Adipocyte (in vitro differentiated cells): ENCODE measurements around the gene RXFP4.
A peak's percentile ranks its signal among the peaks of the same experiment; 100 is the strongest.
"Not testable (repeated sequence)": the region's sequence is repeated elsewhere in the genome, so short reads cannot be mapped to it uniquely, and the experiment has no call there.

ENCODE experiments used
- DNase-seq: peaks from one replicate; pipeline ENCODE4 v3.0.0-alpha.2; 2015; ENCODE audit warnings: low read depth
- H3K27me3 ChIP-seq: replicated peaks from 2 replicates; pipeline ENCODE4 v1.7.0; 2013; ENCODE audit warnings: mild to moderate bottlenecking, low read length, moderate library complexity; ENCODE audit not compliant: control insufficient read depth, insufficient read depth
- H3K36me3 ChIP-seq: 2 replicates; pipeline ENCODE4 v1.7.0; 2013; ENCODE audit warnings: low read length, mild to moderate bottlenecking, moderate library complexity; ENCODE audit not compliant: control insufficient read depth, insufficient read depth, severe bottlenecking
- H3K4me1 ChIP-seq: 2 replicates; pipeline ENCODE4 v1.7.0; 2013; ENCODE audit warnings: mild to moderate bottlenecking, low read length, moderate library complexity; ENCODE audit not compliant: control insufficient read depth, insufficient read depth
- H3K4me3 ChIP-seq: 2 replicates; pipeline ENCODE4 v1.7.0; 2013; ENCODE audit warnings: mild to moderate bottlenecking, low read length, moderate library complexity
- H3K9ac ChIP-seq: 2 replicates; pipeline ENCODE4 v1.7.0; 2013; ENCODE audit warnings: mild to moderate bottlenecking, low read length, moderate library complexity
- H3K9me3 ChIP-seq: 2 replicates; pipeline ENCODE4 v1.7.0; 2013; ENCODE audit warnings: mild to moderate bottlenecking, low read length, moderate library complexity; ENCODE audit not compliant: control insufficient read depth

Gene RXFP4

GRCh38 chr1:155982106-155982505 lies 40.7 kb downstream of the RXFP4 start:
- H3K27me3 ChIP-seq: no peaks in the 10 kb centered on the region
- peak overlapping the region; percentile 88 for H3K4me3 ChIP-seq
- peaks cover 58% of the 10 kb centered on the region for H3K4me1 ChIP-seq
- H3K9ac ChIP-seq: peak overlapping the region; percentile 97
- no peaks in the 10 kb centered on the region for H3K9me3 ChIP-seq
- DNase-seq: no peak
- H3K36me3 ChIP-seq: no peaks in the 10 kb centered on the region

DNA sequence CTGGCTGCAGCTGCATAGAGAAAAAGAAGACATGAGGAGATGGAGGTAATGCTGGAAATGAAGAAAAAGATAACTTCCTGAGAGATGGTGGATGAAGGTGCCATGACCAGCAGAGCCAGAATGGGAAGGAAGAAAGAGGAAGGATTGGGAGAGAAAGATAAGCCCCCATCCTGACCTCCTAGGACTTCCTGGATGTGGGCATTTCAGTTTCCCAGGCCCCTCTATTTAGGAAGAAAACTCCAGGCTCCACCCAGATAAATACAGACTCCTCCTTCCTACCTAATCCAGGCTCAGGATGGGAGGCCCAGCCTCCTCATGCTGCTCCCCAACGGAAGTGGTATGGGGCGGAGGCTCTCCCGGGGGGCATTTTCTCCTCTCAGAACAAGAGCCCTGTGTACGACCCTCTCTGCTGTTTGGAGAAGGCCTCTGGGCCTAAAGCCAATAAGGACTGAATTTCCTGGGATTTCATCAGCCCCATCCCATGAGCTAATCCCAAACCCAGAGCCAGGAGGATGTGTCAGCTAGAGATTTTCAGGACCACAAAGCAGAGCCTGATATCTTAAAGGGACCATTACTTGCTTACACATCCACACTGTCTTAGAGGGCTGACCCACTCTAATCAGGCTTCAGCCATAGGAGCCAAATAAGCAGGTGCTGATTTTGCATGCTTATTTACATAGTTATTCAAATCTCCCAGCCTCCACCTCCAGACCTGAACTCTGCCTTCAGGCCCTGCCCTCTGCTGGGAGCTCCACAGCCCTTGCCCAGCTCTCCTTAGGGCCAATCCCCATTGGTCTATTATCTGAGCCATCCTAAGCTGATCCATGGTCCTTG lies 42.0 kb downstream of the RXFP4 start:
- peak; percentile 98 for DNase-seq
- peaks cover 56% of the 10 kb centered on the region for H3K4me1 ChIP-seq
- H3K9me3 ChIP-seq: no peaks in the 10 kb centered on the region
- no peaks in the 10 kb centered on the region for H3K36me3 ChIP-seq
- H3K9ac ChIP-seq: peak overlapping the region; percentile 97
- H3K27me3 ChIP-seq: no peaks in the 10 kb centered on the region
- H3K4me3 ChIP-seq: peak overlapping the region; percentile 88

- no peaks in the 10 kb centered on the region for H3K27me3 ChIP-seq
- peak overlapping the region; percentile 73 for H3K9ac ChIP-seq
- H3K9me3 ChIP-seq: no peaks in the 10 kb centered on the region
- peaks cover 58% of the 10 kb centered on the region for H3K4me1 ChIP-seq
- H3K36me3 ChIP-seq: no peaks in the 10 kb centered on the region
- DNase-seq: no peak
- H3K4me3 ChIP-seq: no peak overlapping the region
Measured at GRCh38 chr1:155984341-155984740, 42.9 kb downstream of the RXFP4 start.

DNA sequence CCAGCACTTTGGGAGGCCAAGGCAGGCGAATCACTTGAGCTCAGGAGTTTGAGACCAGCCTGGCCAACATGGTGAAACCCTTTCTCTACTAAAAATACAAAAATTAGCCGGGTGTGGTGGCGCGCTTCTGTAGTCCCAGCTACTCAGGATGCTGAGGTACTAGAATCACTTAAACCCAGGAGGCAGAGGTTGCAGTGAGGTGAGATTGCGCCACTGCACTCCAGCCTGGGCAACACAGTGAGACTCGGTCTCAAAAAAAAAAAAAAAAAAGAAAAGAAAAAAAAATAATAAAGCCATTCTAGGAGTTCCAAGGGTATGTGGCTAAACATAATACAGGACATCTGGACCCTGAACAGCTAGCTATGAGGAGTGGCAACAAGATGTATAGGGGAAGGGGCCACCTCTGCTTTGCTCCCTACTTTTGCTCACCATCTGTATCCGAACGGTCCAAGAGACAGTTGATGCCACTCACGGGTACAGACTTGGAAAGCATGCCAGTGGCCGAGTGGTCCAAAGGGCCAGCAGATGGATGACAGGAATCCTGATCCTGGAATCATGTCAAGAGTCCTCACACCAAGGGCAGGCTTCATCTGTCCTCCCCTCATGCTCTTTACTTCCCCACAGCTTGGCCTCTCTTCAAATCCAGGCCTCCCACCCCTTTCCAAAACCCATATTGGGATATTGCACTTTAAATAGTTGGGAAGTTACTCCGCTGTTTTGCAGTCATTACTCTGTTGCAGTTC lies 43.6 kb downstream of the RXFP4 start:
- H3K9ac ChIP-seq, H3K9me3 ChIP-seq, H3K4me3 ChIP-seq, H3K36me3 ChIP-seq, DNase-seq, H3K27me3 ChIP-seq: not testable (repeated sequence)
- H3K4me1 ChIP-seq: peaks cover 51% of the 10 kb centered on the region

DNA sequence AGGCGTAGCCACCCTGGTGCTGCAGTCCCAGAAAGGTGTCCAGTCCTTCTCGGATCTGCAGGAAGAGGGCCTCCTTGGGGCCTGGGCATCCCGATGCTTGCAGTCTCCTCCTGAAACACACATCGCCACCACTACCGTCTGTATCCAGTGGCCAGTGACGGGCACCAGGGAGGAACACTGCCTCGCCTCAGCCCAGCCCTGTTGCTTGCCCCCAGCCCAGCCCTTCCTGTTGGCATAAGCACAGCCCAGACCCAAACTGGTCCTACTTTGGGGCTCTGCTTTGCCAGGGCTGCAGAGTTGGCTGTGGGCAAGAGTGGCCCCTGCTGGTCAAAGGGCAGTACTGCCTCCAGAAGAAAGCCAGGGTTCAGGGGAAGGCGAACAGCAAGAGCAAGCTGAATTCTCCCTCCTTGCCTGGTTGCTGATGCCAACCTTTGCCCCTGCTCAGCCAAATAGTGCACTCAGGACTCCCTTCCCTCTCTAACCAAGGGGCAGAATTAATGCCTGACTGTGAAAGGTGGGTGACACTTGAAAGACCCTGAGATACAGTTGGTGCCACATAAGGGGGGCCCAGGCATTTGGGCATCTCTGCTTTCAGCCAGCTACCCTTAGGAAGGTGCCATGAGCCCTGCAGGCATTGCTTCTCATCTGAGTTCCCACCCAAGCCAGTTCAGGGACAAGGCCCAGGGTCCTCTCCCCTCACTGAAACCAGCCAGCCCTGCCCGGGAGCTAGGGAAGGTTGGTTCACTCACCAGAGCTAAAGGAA lies 48.0 kb downstream of the RXFP4 start:
- Histone ChIP-seq H3K9me3 (no peaks in the 10 kb centered on the region), H3K4me3 (peak overlapping the region; percentile 55), H3K4me1 (peaks cover 17% of the 10 kb centered on the region), H3K9ac (peak overlapping the region; percentile 68), H3K36me3 (no peaks in the 10 kb centered on the region), H3K27me3 (peaks cover 1% of the 10 kb centered on the region)
- peak; percentile 88 for DNase-seq

DNA sequence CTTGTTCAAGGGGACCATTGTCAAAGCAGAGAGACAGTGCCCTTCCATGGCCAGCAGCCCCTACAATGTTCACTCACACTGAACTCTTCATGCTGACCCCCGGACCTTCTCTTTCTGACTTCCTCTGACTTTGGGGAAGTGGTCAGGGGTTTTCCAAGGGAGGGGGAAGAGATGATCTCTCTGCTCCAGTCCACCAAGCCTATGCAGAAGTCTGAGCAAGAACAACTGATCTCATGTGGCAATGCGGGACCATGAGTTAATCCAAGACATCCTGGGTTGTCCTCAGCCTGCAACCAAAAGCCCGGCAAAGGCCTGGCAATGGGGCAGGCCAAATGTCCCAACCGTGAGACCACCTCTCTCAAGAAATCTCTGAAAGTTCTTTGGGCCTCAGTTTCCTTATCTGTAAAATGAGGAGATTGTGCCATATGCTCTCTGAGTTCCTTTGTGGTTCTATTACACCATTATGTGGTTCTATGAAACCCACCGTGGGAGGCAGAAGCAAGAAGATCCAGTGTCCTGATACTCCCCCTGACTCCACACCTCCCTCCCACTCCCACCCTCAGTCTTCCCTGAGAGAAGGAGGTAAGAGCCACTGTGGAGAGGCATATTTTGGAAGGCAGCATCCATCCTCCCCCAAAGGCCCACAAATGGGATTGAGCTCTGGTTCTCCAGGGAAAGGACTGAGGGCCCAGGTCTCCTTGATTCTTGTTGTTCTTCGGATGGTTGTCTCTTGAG lies 48.7 kb downstream of the RXFP4 start:
- DNase-seq: no peak
- Histone ChIP-seq H3K4me1 (peaks cover 14% of the 10 kb centered on the region), H3K36me3 (no peaks in the 10 kb centered on the region), H3K9ac (no peak overlapping the region), H3K4me3 (no peak overlapping the region), H3K27me3 (peaks cover 6% of the 10 kb centered on the region), H3K9me3 (no peaks in the 10 kb centered on the region)
